A673 (cell line): ENCODE measurements around the gene HTR3B. TPM values are rescaled to one million over a fixed set of nuclear protein-coding genes. Genes with fewer than 3 reads are reported as not detected.
A peak's percentile ranks its signal among the peaks of the same experiment; 100 is the strongest.

Experiments
- BruUV-seq: library from RNA; stranded (reverse); fragments of 400-500 nt; replicated peaks from 2 replicates; lab custom pipeline; 2021; lab: Mats Ljungman, UMichigan
- CTCF ChIA-PET: fragments of 300-600 bp; sonication (Branson Sonifier 250); formaldehyde crosslinking; loops from one replicate; lab custom pipeline; 2022; ENCODE audit warnings: antibody characterized with exemption; lab: Charles Lee
- POLR2A ChIA-PET: fragments of 300-600 bp; sonication (Branson Sonifier 250); formaldehyde crosslinking; loops from one replicate; lab custom pipeline; 2022; ENCODE audit warnings: antibody characterized with exemption; ENCODE audit not compliant: low non-redundant PET; lab: Charles Lee
- DNase-seq: peaks from one replicate; pipeline ENCODE4 v3.0.0-alpha.2; 2015; ENCODE audit warnings: low spot score
- H3K27ac ChIP-seq: fragments of 200-600 bp; sonication (generic); 2 replicates; pipeline ENCODE4 v1.5.1; 2016; ENCODE audit warnings: mixed run types, low read depth, mild to moderate bottlenecking, mixed read lengths, antibody characterized with exemption, low read length; ENCODE audit not compliant: poor library complexity, severe bottlenecking
- H3K27me3 ChIP-seq: fragments of 200-600 bp; sonication (generic); replicated peaks from 2 replicates; pipeline ENCODE4 v1.6.1; 2017; ENCODE audit warnings: mixed run types, low read depth, mild to moderate bottlenecking, mixed read lengths, antibody characterized with exemption, low read length; ENCODE audit not compliant: insufficient read depth, poor library complexity
- H3K36me3 ChIP-seq: fragments of 200-600 bp; sonication (generic); 2 replicates; pipeline ENCODE4 v1.6.1; 2016; ENCODE audit warnings: mixed run types, mild to moderate bottlenecking, mixed read lengths, antibody characterized with exemption, low read length; ENCODE audit not compliant: insufficient read depth, poor library complexity, severe bottlenecking
- H3K4me1 ChIP-seq: fragments of 200-600 bp; sonication (generic); 2 replicates; pipeline ENCODE4 v1.6.1; 2017; ENCODE audit warnings: mixed run types, mild to moderate bottlenecking, mixed read lengths, antibody characterized with exemption, low read length; ENCODE audit not compliant: insufficient read depth, poor library complexity, severe bottlenecking
- H3K4me3 ChIP-seq: fragments of 200-600 bp; sonication (generic); 2 replicates; pipeline ENCODE4 v1.5.1; 2016; ENCODE audit warnings: low read depth, mixed run types, mild to moderate bottlenecking, mixed read lengths, low read length; ENCODE audit not compliant: poor library complexity, severe bottlenecking
- H3K9me3 ChIP-seq: fragments of 200-600 bp; sonication (generic); 2 replicates; pipeline ENCODE4 v1.6.1; 2016; ENCODE audit warnings: mixed run types, low read depth, mild to moderate bottlenecking, mixed read lengths, antibody characterized with exemption, low read length; ENCODE audit not compliant: poor library complexity, severe bottlenecking
- EZH2 ChIP-seq: fragments of 200-600 bp; sonication (generic); IDR thresholded peaks from 2 replicates; pipeline ENCODE4 v1.6.1; 2017; ENCODE audit warnings: borderline replicate concordance, low read depth, mild to moderate bottlenecking, mixed read lengths, antibody characterized with exemption, low read length; ENCODE audit not compliant: poor library complexity, severe bottlenecking
- intact Hi-C: fragments of 100-400 bp; cut with micrococcal nuclease; formaldehyde crosslinking; loops from one replicate; pipeline ENCODE4 v1.10.0; 2022; ENCODE audit not compliant: unreplicated experiment
- total RNA-seq: library from RNA; stranded (reverse); gene quantifications from 2 replicates; pipeline ENCODE4 v1.2.3, GENCODE V29; 2021
- TF ChIP-seq, protein P1 (sequence below): fragments of 300-800, 200-600 bp; sonication (generic); conservative IDR thresholded peaks from 2 replicates; pipeline ENCODE4 v1.5.1; 2017; ENCODE audit warnings: low read depth, mild to moderate bottlenecking, antibody characterized with exemption, low read length, moderate library complexity, mixed read lengths

HTR3B gene
- total RNA-seq, 1 experiment from 2014 or later, result not detected

DNA sequence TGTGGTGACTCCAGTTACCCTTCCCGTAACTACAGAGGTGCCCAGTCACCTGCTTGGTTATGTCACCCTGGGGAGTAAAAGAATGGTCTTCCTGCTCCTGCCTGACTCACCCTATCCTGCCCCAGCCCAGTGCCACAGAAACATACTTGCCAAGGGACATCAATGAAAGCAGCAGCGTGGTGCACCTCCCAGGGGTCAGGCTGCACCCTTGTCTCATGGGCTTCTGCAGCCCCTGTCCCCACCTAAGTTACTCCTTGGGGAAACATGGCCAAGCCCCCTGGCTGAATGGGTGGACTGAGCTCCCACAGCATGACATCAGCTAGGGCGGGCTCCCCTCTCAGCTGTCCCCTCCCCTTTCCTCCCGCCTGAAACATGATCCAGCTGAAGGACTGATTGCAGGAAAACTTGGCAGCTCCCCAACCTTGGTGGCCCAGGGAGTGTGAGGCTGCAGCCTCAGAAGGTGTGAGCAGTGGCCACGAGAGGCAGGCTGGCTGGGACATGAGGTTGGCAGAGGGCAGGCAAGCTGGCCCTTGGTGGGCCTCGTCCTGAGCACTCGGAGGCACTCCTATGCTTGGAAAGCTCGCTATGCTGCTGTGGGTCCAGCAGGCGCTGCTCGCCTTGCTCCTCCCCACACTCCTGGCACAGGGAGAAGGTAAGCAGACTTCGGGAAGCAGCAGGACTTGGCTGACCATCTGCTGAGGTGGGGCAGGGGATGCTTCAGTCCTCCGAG lies 70.3 kb downstream of the HTR3B start, which contains the start of gene HTR3A:
TSS of gene HTR3A (plus strand) at position 368 of the 730 bp plus-strand sequence. CDS start at position 586, 218 bp downstream.
- POLR2A ChIA-PET, result no interaction called here
- no peaks in the 10 kb centered on the region for H3K36me3 ChIP-seq
- peaks cover 16% of the 10 kb centered on the region for H3K27me3 ChIP-seq
- no peak for TF ChIP-seq EZH2
- TF ChIP-seq, protein P1, sequence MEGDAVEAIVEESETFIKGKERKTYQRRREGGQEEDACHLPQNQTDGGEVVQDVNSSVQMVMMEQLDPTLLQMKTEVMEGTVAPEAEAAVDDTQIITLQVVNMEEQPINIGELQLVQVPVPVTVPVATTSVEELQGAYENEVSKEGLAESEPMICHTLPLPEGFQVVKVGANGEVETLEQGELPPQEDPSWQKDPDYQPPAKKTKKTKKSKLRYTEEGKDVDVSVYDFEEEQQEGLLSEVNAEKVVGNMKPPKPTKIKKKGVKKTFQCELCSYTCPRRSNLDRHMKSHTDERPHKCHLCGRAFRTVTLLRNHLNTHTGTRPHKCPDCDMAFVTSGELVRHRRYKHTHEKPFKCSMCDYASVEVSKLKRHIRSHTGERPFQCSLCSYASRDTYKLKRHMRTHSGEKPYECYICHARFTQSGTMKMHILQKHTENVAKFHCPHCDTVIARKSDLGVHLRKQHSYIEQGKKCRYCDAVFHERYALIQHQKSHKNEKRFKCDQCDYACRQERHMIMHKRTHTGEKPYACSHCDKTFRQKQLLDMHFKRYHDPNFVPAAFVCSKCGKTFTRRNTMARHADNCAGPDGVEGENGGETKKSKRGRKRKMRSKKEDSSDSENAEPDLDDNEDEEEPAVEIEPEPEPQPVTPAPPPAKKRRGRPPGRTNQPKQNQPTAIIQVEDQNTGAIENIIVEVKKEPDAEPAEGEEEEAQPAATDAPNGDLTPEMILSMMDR, result no peak
- intact Hi-C loops, result no loop called here
- no peak within 1 kb of the TSS for H3K27ac ChIP-seq
- no TSS peak for BruUV-seq
- peaks cover 9% of the 10 kb centered on the region for H3K4me1 ChIP-seq
- no peak within 1 kb of the TSS for H3K4me3 ChIP-seq
- CTCF ChIA-PET, result no interaction called here
- no peaks in the 10 kb centered on the region for H3K9me3 ChIP-seq
- DNase-seq, result peak; percentile 88

DNA sequence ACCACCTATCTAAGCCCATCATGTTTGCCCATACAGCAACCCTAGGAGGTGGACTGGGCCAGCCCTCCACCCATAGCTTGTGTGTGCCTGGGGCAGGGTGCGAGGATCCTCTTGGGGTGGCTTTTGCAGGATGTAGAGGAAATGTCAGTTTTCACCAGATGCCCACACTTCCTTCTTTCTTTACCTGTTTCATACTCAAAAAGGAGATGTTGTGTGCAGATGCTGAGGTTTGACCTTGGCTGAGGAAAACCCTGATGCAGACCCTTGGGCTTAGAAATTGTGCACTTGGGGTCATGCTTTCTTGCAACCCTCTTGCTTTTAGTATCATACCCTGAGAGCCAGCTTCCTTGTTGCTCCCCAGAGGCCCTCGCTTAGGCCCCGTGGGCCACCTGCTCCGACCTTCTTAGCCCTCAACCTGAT lies 72.5 kb downstream of the HTR3B start:
- intact Hi-C loops, result no loop called here
- BruUV-seq, result no TSS peak

DNA sequence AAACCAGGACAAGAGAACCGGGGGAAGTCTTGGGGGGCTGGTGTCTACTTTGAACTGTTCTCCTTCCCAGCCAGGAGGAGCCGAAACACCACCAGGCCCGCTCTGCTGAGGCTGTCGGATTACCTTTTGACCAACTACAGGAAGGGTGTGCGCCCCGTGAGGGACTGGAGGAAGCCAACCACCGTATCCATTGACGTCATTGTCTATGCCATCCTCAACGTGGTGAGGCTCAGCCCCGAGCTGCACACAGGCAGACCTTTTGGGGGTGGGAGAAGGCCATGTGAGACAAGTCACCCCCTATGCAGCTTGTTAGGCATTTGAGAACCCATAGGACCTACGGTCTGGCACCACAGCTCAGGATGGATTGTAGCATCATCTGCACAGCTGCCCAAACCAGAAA lies 73.1 kb downstream of the HTR3B start:
- ChIA-PET POLR2A (no interaction called here), CTCF (no interaction called here)
- Histone ChIP-seq H3K27me3 (peaks cover 42% of the 10 kb centered on the region), H3K4me1 (peaks cover 9% of the 10 kb centered on the region), H3K36me3 (no peaks in the 10 kb centered on the region), H3K4me3 (no peak overlapping the region), H3K27ac (no peak overlapping the region), H3K9me3 (no peaks in the 10 kb centered on the region)
- TF ChIP-seq, protein P1, result no peak
- TF ChIP-seq EZH2, result no peak
- intact Hi-C loops, result no loop called here
- no TSS peak for BruUV-seq
- no peak for DNase-seq

More for the DNA sequence above, 72.5 kb downstream of the HTR3B start:
- Histone ChIP-seq H3K27ac (no peak overlapping the region), H3K27me3 (peaks cover 36% of the 10 kb centered on the region), H3K36me3 (no peaks in the 10 kb centered on the region), H3K9me3 (no peaks in the 10 kb centered on the region), H3K4me1 (peaks cover 9% of the 10 kb centered on the region), H3K4me3 (no peak overlapping the region)
- CTCF ChIA-PET, result no interaction called here
- no peak for DNase-seq
- TF ChIP-seq, protein P1, result no peak
- no peak for TF ChIP-seq EZH2
- POLR2A ChIA-PET, result no interaction called here
